Measurements from ENCODE around the gene KDR. TPM values are rescaled to one million over a fixed set of nuclear protein-coding genes. Genes with fewer than 3 reads are reported as not detected.

The KDR gene
- total and polyA plus RNA-seq, 10 of the 15 experiments (the other 5 are each of a cell fraction or from before 2014, with no cell fraction given): 0.04 to 0.13 TPM; not detected in 8

GRCh38 chr4:55127053-55127452 lies 1.7 kb upstream of the KDR start (continued):
- TF ChIP-seq ATF2 (IDR thresholded peaks at IDR 0.05; ENCODE audit: low read length) (no peak), EP300 (IDR thresholded peaks at IDR 0.05; ENCODE audit: borderline replicate concordance in 1 of 2, control insufficient read depth in 1 of 2, low read depth in 2 of 2, low read length in 2 of 2) (no peak)

- no peaks in the 10 kb centered on the region for H4K20me1 ChIP-seq (ENCODE audit: control insufficient read depth, insufficient read depth)
- FAIRE-seq (no peak), ATAC-seq (no peak), DNase-seq (ENCODE audit: low read depth, low spot score) (no peak)
- no peaks in the 10 kb centered on the region for H3K9me3 ChIP-seq (replicated peaks; ENCODE audit: control insufficient read depth, insufficient read depth, low read length)
- CTCF ChIA-PET: no interaction called here
- RAD21 ChIA-PET (ENCODE audit: unreplicated experiment): no interaction called here
- TF ChIP-seq YBX1 (IDR thresholded peaks at IDR 0.05) (no peak), ASH2L (IDR thresholded peaks at IDR 0.05; ENCODE audit: borderline replicate concordance, low read depth) (no peak), POLR2A (IDR thresholded peaks at IDR 0.05; ENCODE audit: low read depth, low read length) (no peak), LARP7 (IDR thresholded peaks at IDR 0.05) (no peak), NKRF (conservative IDR thresholded peaks at IDR 0.05) (no peak), SIN3A (IDR thresholded peaks at IDR 0.05; ENCODE audit: low read depth, low read length) (no peak), PAX8 (IDR thresholded peaks at IDR 0.05) (no peak)
- H3K9ac ChIP-seq (ENCODE audit: control insufficient read depth, insufficient read depth, low read length): no peak overlapping the region
- intact Hi-C loops (cut with micrococcal nuclease; ENCODE audit: unreplicated experiment) (no loop called here), in situ Hi-C loops (cut with MboI) (no loop called here)
- no peaks in the 10 kb centered on the region for H3K4me1 ChIP-seq (ENCODE audit: control insufficient read depth, insufficient read depth, low read length)
- POLR2A ChIA-PET: no interaction called here
- BruUV-seq (replicated peaks): no TSS peak
- 53% methylated on average over 32 of the region's 32 CpGs for WGBS (ENCODE audit: insufficient coverage, insufficient replicate concordance, low lambda C conversion rate, missing lambda C conversion rate)
- no peak overlapping the region for H3K27ac ChIP-seq (ENCODE audit: control insufficient read depth, insufficient read depth)
- H3K27me3 ChIP-seq (replicated peaks in 1 of 2; ENCODE audit: control insufficient read depth in 2 of 2, insufficient read depth in 2 of 2, low read length in 1 of 2): no peaks in the 10 kb centered on the region; a peak in 2 of 4 replicates
- H2AFZ ChIP-seq (ENCODE audit: control insufficient read depth, low read depth, low read length): no peak overlapping the region
- H3K4me2 ChIP-seq (ENCODE audit: control insufficient read depth, insufficient read depth): no peak overlapping the region
- H3K4me3 ChIP-seq: no peak overlapping the region
- SMC1A ChIA-PET (ENCODE audit: uncharacterized antibody, unreplicated experiment): no interaction called here
- H3K79me2 ChIP-seq (ENCODE audit: control insufficient read depth, insufficient read depth, low read length): no peaks in the 10 kb centered on the region
- H3K36me3 ChIP-seq (ENCODE audit: control insufficient read depth in 2 of 2, insufficient read depth in 2 of 2, low read length in 1 of 2): no peaks in the 10 kb centered on the region
Observed at GRCh38 chr4:55125763-55126541, 557 bp upstream of the KDR start.
